Liver (tissue), 3 donors: ENCODE data around the gene NDUFB7.

ENCODE experiments used
- CTCF ChIP-seq: fragments of 150-350 bp; IDR thresholded peaks from 2 replicates; pipeline ENCODE4 v1.5.1; 2017; ENCODE audit warnings: improper control_type of control experiment, low read depth, low read length; ENCODE audit not compliant: missing input control
- EGR1 ChIP-seq, 2 donors: IDR thresholded peaks; 2 replicates each; pipeline ENCODE4 v1.6.1; 2016 to 2018; ENCODE audit warnings: antibody characterized with exemption in 2 of 2, low read depth in 2 of 2
- FOXA1 ChIP-seq: IDR thresholded peaks from 2 replicates; pipeline ENCODE4 v1.6.1; 2016; ENCODE audit warnings: antibody characterized with exemption
- GABPA ChIP-seq, 2 donors: IDR thresholded peaks in 1 of 2; conservative IDR thresholded peaks in 1 of 2; 2 replicates each; pipeline ENCODE4 v1.6.1; 2016; ENCODE audit warnings: antibody characterized with exemption in 2 of 2, mild to moderate bottlenecking in 1 of 2, moderate library complexity in 1 of 2
- HNF4G ChIP-seq: IDR thresholded peaks from 2 replicates; pipeline ENCODE4 v1.6.1; 2016; ENCODE audit warnings: antibody characterized with exemption
- JUND ChIP-seq, 2 donors: IDR thresholded peaks; 2 replicates each; pipeline ENCODE4 v1.6.1; 2016; ENCODE audit warnings: antibody characterized with exemption in 2 of 2
- MAX ChIP-seq: IDR thresholded peaks from 2 replicates; pipeline ENCODE4 v1.6.1; 2016; ENCODE audit warnings: antibody characterized with exemption
- REST ChIP-seq: IDR thresholded peaks from 2 replicates; pipeline ENCODE4 v1.6.1; 2016; ENCODE audit warnings: antibody characterized with exemption, mild to moderate bottlenecking
- SP1 ChIP-seq: IDR thresholded peaks from 2 replicates; pipeline ENCODE4 v1.6.1; 2018; ENCODE audit warnings: antibody characterized with exemption, mild to moderate bottlenecking
- TAF1 ChIP-seq: conservative IDR thresholded peaks from 2 replicates; pipeline ENCODE4 v1.6.1; 2016; ENCODE audit warnings: antibody characterized with exemption, mild to moderate bottlenecking
- YY1 ChIP-seq: IDR thresholded peaks from 2 replicates; pipeline ENCODE4 v1.6.1; 2016; ENCODE audit warnings: antibody characterized with exemption, mild to moderate bottlenecking
- donor health status: healthy.
- donor health status: healthy.

- TF ChIP-seq TAF1 (no peak), CTCF (no peak), JUND (IDR thresholded peaks at IDR 0.05) (no peak), MAX (no peak), REST (no peak), SP1 (no peak), EGR1 (IDR thresholded peaks at IDR 0.05; ENCODE audit: low read depth in 2 of 2) (no peak), FOXA1 (no peak), GABPA (IDR thresholded peaks at IDR 0.05 in 1 of 2, conservative IDR thresholded peaks at IDR 0.05 in 1 of 2) (no peak), HNF4G (no peak), YY1 (no peak)
These were observed 45.4 kb downstream of the NDUFB7 start for GRCh38 chr19:14526423-14526822.
